ES-I3 (cell line): ENCODE measurements around the gene TMED1.
"Not testable (repeated sequence)": the region's sequence is repeated elsewhere in the genome, so short reads cannot be mapped to it uniquely, and the experiment has no call there.

ENCODE experiments used
- H3K36me3 ChIP-seq: 2 replicates; pipeline ENCODE4 v1.6.1; 2013; ENCODE audit warnings: mild to moderate bottlenecking, low read length, control low read depth, moderate library complexity; ENCODE audit not compliant: insufficient read depth
- H3K4me1 ChIP-seq: 2 replicates; pipeline ENCODE4 v1.6.1; 2013; ENCODE audit warnings: mild to moderate bottlenecking, control low read depth, low read length; ENCODE audit not compliant: insufficient read depth
- H3K9ac ChIP-seq: 2 replicates; pipeline ENCODE4 v1.6.1; 2013; ENCODE audit warnings: low read depth, mild to moderate bottlenecking, low read length, moderate library complexity
- H3K9me3 ChIP-seq: 2 replicates; pipeline ENCODE4 v1.6.1; 2013; ENCODE audit warnings: mild to moderate bottlenecking, low read length, moderate library complexity; ENCODE audit not compliant: control insufficient read depth, insufficient read depth

TMED1 gene

GRCh38 chr19:10852098-10852800 lies 16.2 kb upstream of the TMED1 start:
- H3K36me3 ChIP-seq = no peaks in the 10 kb centered on the region
- H3K4me1 ChIP-seq = no peaks in the 10 kb centered on the region; the same call in 1 of the 2 replicates
- no peak overlapping the region for H3K9ac ChIP-seq
- H3K9me3 ChIP-seq = no peaks in the 10 kb centered on the region

GRCh38 chr19:10850631-10851030 lies 14.6 kb upstream of the TMED1 start:
- peaks cover 6% of the 10 kb centered on the region; the same call in 1 of the 2 replicates for H3K9me3 ChIP-seq
- no peaks in the 10 kb centered on the region for H3K36me3 ChIP-seq
- no peaks in the 10 kb centered on the region for H3K4me1 ChIP-seq
- no peak overlapping the region for H3K9ac ChIP-seq

- H3K36me3 ChIP-seq = no peaks in the 10 kb centered on the region
- peaks cover 6% of the 10 kb centered on the region; the same call in 1 of the 2 replicates for H3K9me3 ChIP-seq
- H3K4me1 ChIP-seq = no peaks in the 10 kb centered on the region
- no peak within 1 kb of the TSS for H3K9ac ChIP-seq
These were observed 12.3 kb upstream of the TMED1 start, which contains the start of gene C19orf38 for GRCh38 chr19:10848230-10848856. Gene C19orf38 (plus strand): TSS chr19:10848415. CDS start chr19:10848509, 94 bp downstream.

- peaks cover 6% of the 10 kb centered on the region; the same call in 1 of the 2 replicates for H3K9me3 ChIP-seq
- H3K9ac ChIP-seq = no peak overlapping the region
- no peaks in the 10 kb centered on the region for H3K4me1 ChIP-seq
- no peaks in the 10 kb centered on the region for H3K36me3 ChIP-seq
These were observed 10.6 kb upstream of the TMED1 start for GRCh38 chr19:10846500-10847202.

GRCh38 chr19:10842788-10843187 lies 6.8 kb upstream of the TMED1 start:
- Histone ChIP-seq H3K9ac (no peak overlapping the region), H3K4me1 (no peaks in the 10 kb centered on the region), H3K9me3 (peaks cover 6% of the 10 kb centered on the region; the same call in 1 of the 2 replicates), H3K36me3 (no peaks in the 10 kb centered on the region)

- Histone ChIP-seq H3K9me3 (peaks cover 7% of the 10 kb centered on the region), H3K9ac (no peak overlapping the region), H3K36me3 (no peaks in the 10 kb centered on the region), H3K4me1 (no peaks in the 10 kb centered on the region)
These were observed 3.4 kb upstream of the TMED1 start for GRCh38 chr19:10839114-10840050.

GRCh38 chr19:10838377-10838776 lies 2.4 kb upstream of the TMED1 start:
- Histone ChIP-seq H3K9ac (no peak overlapping the region), H3K36me3 (no peaks in the 10 kb centered on the region), H3K4me1 (no peaks in the 10 kb centered on the region), H3K9me3 (peaks cover 7% of the 10 kb centered on the region)

- H3K4me1 ChIP-seq, H3K9me3 ChIP-seq, H3K9ac ChIP-seq, H3K36me3 ChIP-seq: not testable (repeated sequence)
These were observed 1.6 kb upstream of the TMED1 start for GRCh38 chr19:10837649-10838048.

- H3K4me1 ChIP-seq = no peaks in the 10 kb centered on the region
- H3K9me3 ChIP-seq = peaks cover 7% of the 10 kb centered on the region
- no peaks in the 10 kb centered on the region for H3K36me3 ChIP-seq
- H3K9ac ChIP-seq = peak overlapping the region; percentile 93
These were observed 693 bp upstream of the TMED1 start for GRCh38 chr19:10836479-10837330.

GRCh38 chr19:10835089-10835753 lies 791 bp downstream of the TMED1 start:
- peaks cover 7% of the 10 kb centered on the region for H3K9me3 ChIP-seq
- no peaks in the 10 kb centered on the region for H3K36me3 ChIP-seq
- no peaks in the 10 kb centered on the region for H3K4me1 ChIP-seq
- H3K9ac ChIP-seq = peak overlapping the region; percentile 58

GRCh38 chr19:10832939-10833296 lies 3.1 kb downstream of the TMED1 start:
- Histone ChIP-seq H3K9ac (no peak overlapping the region), H3K4me1 (no peaks in the 10 kb centered on the region), H3K9me3 (peaks cover 7% of the 10 kb centered on the region), H3K36me3 (no peaks in the 10 kb centered on the region)

GRCh38 chr19:10831987-10832938 lies 3.7 kb downstream of the TMED1 start:
- Histone ChIP-seq H3K9me3 (peaks cover 7% of the 10 kb centered on the region), H3K9ac (no peak overlapping the region), H3K4me1 (no peaks in the 10 kb centered on the region), H3K36me3 (no peaks in the 10 kb centered on the region)
